Sigmoid colon (tissue), 7 donors: ENCODE results near the gene EXOC1L. TPM values are rescaled to one million over a fixed set of nuclear protein-coding genes. Genes with fewer than 3 reads are reported as not detected.

Experiments used
- DNase-seq: peaks from one replicate; pipeline ENCODE4 v3.0.0-alpha.2; 2019
- H3K27ac ChIP-seq, 4 donors: fragments of 200-600 bp; sonication (generic); one replicate each; pipeline ENCODE4 v1.5.1; 2016 to 2019; ENCODE audit warnings: mild to moderate bottlenecking in 1 of 4
- H3K27me3 ChIP-seq, 3 donors: fragments of 200-600 bp; sonication (generic); one replicate each; pipeline ENCODE4 v1.5.1; 2019; ENCODE audit warnings: mild to moderate bottlenecking in 1 of 3
- H3K36me3 ChIP-seq, 4 donors: fragments of 200-600 bp; sonication (generic); one replicate each; pipeline ENCODE4 v1.5.1; 2016 to 2019
- H3K4me1 ChIP-seq, 4 donors: fragments of 200-600 bp; sonication (generic); one replicate each; pipeline ENCODE4 v1.5.1; 2017 to 2019
- H3K4me3 ChIP-seq, 4 donors: fragments of 200-600 bp; sonication (generic); one replicate each; pipeline ENCODE4 v1.5.1; 2017 to 2019; ENCODE audit warnings: mild to moderate bottlenecking in 2 of 4, moderate library complexity in 1 of 4
- H3K9me3 ChIP-seq, 4 donors: fragments of 200-600 bp in 3 of 4; sonication (generic) in 3 of 4; one replicate each; pipeline versions ENCODE4 v1.5.1 to v1.6.1; 2013 to 2019
- CTCF ChIP-seq, 4 experiments: fragments of 450-650 bp in 3 of 4; fragments of 200-600 bp in 1 of 4; IDR thresholded peaks; one replicate each; pipeline ENCODE4 v1.5.1; 2016 to 2019; ENCODE audit warnings: antibody characterized with exemption in 4 of 4, mild to moderate bottlenecking in 3 of 4, moderate library complexity in 2 of 4
- EP300 ChIP-seq, 4 donors: sonication (generic); formaldehyde crosslinking; IDR thresholded peaks; one replicate each; pipeline ENCODE4 v1.6.1; 2017; ENCODE audit warnings: antibody characterized with exemption in 4 of 4
- POLR2A ChIP-seq, 2 donors: fragments of 450-650 bp; IDR thresholded peaks; one replicate each; pipeline ENCODE4 v1.6.1; 2016; ENCODE audit warnings: antibody characterized with exemption in 2 of 2, mild to moderate bottlenecking in 2 of 2, moderate library complexity in 2 of 2
- WGBS, 2 donors: extraction: QIAGEN DNeasy Blood & Tissue Kit; methylation state at CpG; one replicate each; pipeline ENCODE4 v1.1.7; 2013; 5-methylcytosine and 5-hydroxymethylcytosine counted together
- intact Hi-C: fragments of 100-400 bp; cut with DNase I; formaldehyde crosslinking; loops from one replicate; pipeline ENCODE4 v1.15.1; 2023
- polyA plus RNA-seq, 3 donors: library from polyadenylated mRNA; stranded (reverse); fragments of 200-250 nt; gene quantifications; one replicate each; pipeline ENCODE4 v1.2.3, GENCODE V29; 2013
- small RNA-seq, 3 donors: library from RNA; depleted of rRNA; stranded (forward); fragments of <200 nt; gene quantifications; one replicate each; pipeline ENCODE3, GENCODE V24; 2016
- total RNA-seq, 4 donors: library from RNA; depleted of rRNA; stranded (reverse); fragments of >200 nt; gene quantifications; one replicate each; pipeline ENCODE4 v1.1.0, GENCODE V29; 2016
- donor health status: healthy with polysubstance abuse.
- donor health status: Bipolar disorder and iron deficiency.
- donor health status: healthy.

The EXOC1L gene
- total and polyA plus RNA-seq, 7 donors: not detected

- H3K4me3 ChIP-seq: no peak overlapping the region
- 79 to 85% methylated on average over 1 of the region's 1 CpG for WGBS, 2 donors
- H3K9me3 ChIP-seq: no peaks in the 10 kb centered on the region
- peaks cover 0 to 10% (median 0%) of the 10 kb centered on the region in 4 donors for H3K4me1 ChIP-seq
- intact Hi-C loops: no loop called here
- peaks cover 0 to 68% (median 10%) of the 10 kb centered on the region in 4 donors for H3K36me3 ChIP-seq
- no peaks in the 10 kb centered on the region for H3K27me3 ChIP-seq
- no peak overlapping the region for H3K27ac ChIP-seq
- TF ChIP-seq POLR2A (IDR thresholded peaks at IDR 0.05): no peak
- TF ChIP-seq EP300 (IDR thresholded peaks at IDR 0.05): no peak
- TF ChIP-seq CTCF (IDR thresholded peaks at IDR 0.05): no peak
- no peak for DNase-seq
Observed at GRCh38 chr4:55884851-55885219, 65.2 kb downstream of the EXOC1L start.

Small RNA genes lying within 50 kb of the gene (small RNA-seq; reads per million reads assigned to genes)
- gene RNU6-276P (0 reads per million in 3 donors), gene RNU6-652P (0 reads per million in 3 donors)

Other genes with a start within 250 kb of the EXOC1L start
- gene PDCL2, start 227.5 kb upstream of the EXOC1L start, total RNA-seq: not detected
- gene PDCL2, start 227.5 kb upstream of the EXOC1L start, polyA plus RNA-seq: not detected
- 1 to 10 TPM in 1 of 4 donors, not detected in 3; 2.5 TPM for gene NMU, start 183.5 kb upstream of the EXOC1L start, total RNA-seq
- gene NMU, start 183.5 kb upstream of the EXOC1L start, polyA plus RNA-seq: 1 to 10 TPM in 1 of 3 donors, not detected in 2; 1.7 TPM
- 10 to 100 TPM; 14.5 to 49.0 (median 21.7) TPM for gene EXOC1, start 33.9 kb downstream of the EXOC1L start, total RNA-seq
- 10 to 100 TPM; 16.8 to 18.3 (median 17.2) TPM for gene EXOC1, start 33.9 kb downstream of the EXOC1L start, polyA plus RNA-seq
- 1 to 10 TPM; 4.3 to 8.6 (median 6.9) TPM for gene CEP135, start 129.2 kb downstream of the EXOC1L start, total RNA-seq
- 1 to 10 TPM in 2 of 3 donors, under 1 TPM in 1; 0.92 to 3.4 (median 1.8) TPM for gene CEP135, start 129.2 kb downstream of the EXOC1L start, polyA plus RNA-seq